Stimulated activated CD4-positive, alpha-beta T cell treated with anti-CD3 and anti-CD28 coated beads, Interleukin-1b, Interleukin-23, amount 100 ng/mL, for 24 hours (primary cell): ENCODE measurements around the gene VSTM1.
A peak's percentile ranks its signal among the peaks of the same experiment; 100 is the strongest.
"Not testable (repeated sequence)": the region's sequence is repeated elsewhere in the genome, so short reads cannot be mapped to it uniquely, and the experiment has no call there.

ENCODE experiments used
- DNase-seq, 4 experiments: peaks; one replicate each; pipeline ENCODE4 v3.0.0-alpha.2; 2020; ENCODE audit warnings: low read depth in 4 of 4, low spot score in 1 of 4

VSTM1 gene

GRCh38 chr19:54063350-54064116 is at the start of gene VSTM1:
TSS of gene VSTM1 (minus strand) at chr19:54063897. CDS start at chr19:54063777, 120 bp downstream.
- DNase-seq: no peak

GRCh38 chr19:54109651-54110050 is 46.0 kb upstream of the VSTM1 start:
- DNase-seq: no peak

- no peak for DNase-seq
These were observed 44.8 kb upstream of the VSTM1 start for GRCh38 chr19:54108496-54108895.

- DNase-seq: no peak
These were observed 44.3 kb upstream of the VSTM1 start for GRCh38 chr19:54107876-54108490.

GRCh38 chr19:54106716-54107115 is 43.0 kb upstream of the VSTM1 start:
- no peak for DNase-seq

GRCh38 chr19:54105796-54106195 is 42.1 kb upstream of the VSTM1 start:
- no peak for DNase-seq

- no peak for DNase-seq
These were observed 41.5 kb upstream of the VSTM1 start for GRCh38 chr19:54104998-54105715.

- peak; percentile 83 to 96 (median 89) for DNase-seq
These were observed 38.9 kb upstream of the VSTM1 start, which contains the start of gene NDUFA3 for GRCh38 chr19:54102421-54103169. TSS of gene NDUFA3 (plus strand) at chr19:54102855. CDS start at chr19:54102879, 24 bp downstream.

- DNase-seq: no peak
These were observed 36.9 kb upstream of the VSTM1 start, which contains the start of gene OSCAR for GRCh38 chr19:54100561-54100960. TSS of gene OSCAR (minus strand) at chr19:54100803. CDS start at chr19:54100792, 11 bp downstream.

- DNase-seq: not testable (repeated sequence)
These were observed 36.2 kb upstream of the VSTM1 start for GRCh38 chr19:54099903-54100255.

GRCh38 chr19:54099190-54099902 is 35.6 kb upstream of the VSTM1 start:
- no peak for DNase-seq

GRCh38 chr19:54096617-54097106 is 33.0 kb upstream of the VSTM1 start:
- DNase-seq: no peak

- DNase-seq: peak in 1 of 4 experiments; percentile 25
These were observed 32.3 kb upstream of the VSTM1 start for GRCh38 chr19:54095859-54096616.

- DNase-seq: no peak
These were observed 31.6 kb upstream of the VSTM1 start for GRCh38 chr19:54095136-54095858.

GRCh38 chr19:54094426-54095000 is 30.8 kb upstream of the VSTM1 start:
- no peak for DNase-seq

GRCh38 chr19:54084410-54084809 is 20.7 kb upstream of the VSTM1 start:
- no peak for DNase-seq

GRCh38 chr19:54081032-54081431 is 17.3 kb upstream of the VSTM1 start, which contains the start of gene TARM1:
TSS of gene TARM1 (minus strand) at chr19:54081365. CDS start at chr19:54081340, 25 bp downstream.
- no peak for DNase-seq

GRCh38 chr19:54077334-54077733 is 13.6 kb upstream of the VSTM1 start:
- DNase-seq: no peak
